Activated effector memory CD4-positive, alpha-beta T cell treated with anti-CD3 and anti-CD28 coated beads, Interleukin-2, amount 50 U/mL, for 16 hours (primary cell): ENCODE data around the gene OTOP3.

Experiments used
- DNase-seq: peaks from one replicate; pipeline ENCODE4 v3.0.0-alpha.2; 2020

Gene OTOP3

DNA sequence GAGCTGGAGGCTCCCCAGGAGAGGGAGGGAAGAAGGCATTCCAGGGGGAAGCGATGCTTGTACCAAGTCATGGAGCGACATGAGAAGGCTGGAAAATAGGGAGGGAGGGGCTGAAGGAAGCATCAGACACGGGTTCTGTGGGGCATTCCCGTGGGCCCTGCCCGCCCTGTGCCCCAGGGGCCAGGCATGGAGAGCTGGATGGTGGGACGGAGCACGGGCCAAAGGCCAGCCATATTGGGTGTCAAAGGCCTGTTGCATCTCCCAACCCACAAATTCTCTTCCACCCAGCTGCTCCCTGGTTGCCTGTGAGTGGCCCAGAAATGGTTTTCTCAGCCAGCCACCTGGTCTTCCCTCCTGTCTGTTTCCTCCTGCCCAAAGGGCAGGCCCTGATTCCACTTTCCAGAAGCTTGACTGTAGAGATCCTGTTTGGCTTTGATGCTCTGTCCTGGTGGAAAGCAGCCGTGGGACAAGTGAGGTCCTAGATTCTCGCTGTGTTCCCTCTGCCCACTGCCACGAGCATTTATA lies 54.9 kb downstream of the OTOP3 start:
- no peak for DNase-seq

DNA sequence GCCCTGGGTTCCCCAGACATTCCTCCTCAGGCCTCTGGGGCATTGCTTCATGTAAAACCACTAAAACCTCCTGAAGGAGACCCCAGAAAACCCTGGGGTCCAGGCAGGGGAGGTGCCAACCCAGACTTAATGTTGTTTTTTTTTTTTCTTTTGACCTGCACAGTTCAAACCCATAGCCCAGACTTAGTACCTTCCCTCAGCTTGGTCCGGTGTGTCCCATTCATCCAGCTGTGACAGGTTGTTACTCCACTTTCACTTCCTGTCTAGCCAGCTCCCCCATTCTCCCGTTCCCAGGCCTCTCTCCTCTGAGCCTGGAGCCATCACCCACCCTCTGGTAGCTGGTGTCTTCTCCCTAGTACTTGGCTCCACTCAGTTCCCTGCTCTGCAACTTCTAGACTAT lies 56.5 kb downstream of the OTOP3 start:
- DNase-seq: no peak

DNA sequence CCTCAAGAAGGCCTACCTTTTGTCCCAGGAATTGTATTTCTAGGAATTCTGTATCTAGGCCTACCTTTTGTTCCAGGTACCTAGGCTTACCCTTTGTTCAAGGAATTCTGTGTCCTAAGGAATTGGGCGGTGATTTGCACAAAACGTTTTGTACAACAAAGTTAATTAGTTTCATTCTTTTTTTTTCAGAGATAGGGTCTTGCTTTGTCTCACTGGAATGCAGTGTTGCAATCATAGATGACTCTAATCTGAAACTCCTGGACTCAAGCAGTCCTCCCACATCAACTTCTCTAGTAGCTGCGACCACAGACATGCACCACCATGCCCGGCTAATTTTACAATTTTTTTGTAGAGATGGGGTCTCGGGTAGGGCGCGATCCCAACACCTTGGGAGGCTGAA lies 58.7 kb downstream of the OTOP3 start:
- no peak for DNase-seq

DNA sequence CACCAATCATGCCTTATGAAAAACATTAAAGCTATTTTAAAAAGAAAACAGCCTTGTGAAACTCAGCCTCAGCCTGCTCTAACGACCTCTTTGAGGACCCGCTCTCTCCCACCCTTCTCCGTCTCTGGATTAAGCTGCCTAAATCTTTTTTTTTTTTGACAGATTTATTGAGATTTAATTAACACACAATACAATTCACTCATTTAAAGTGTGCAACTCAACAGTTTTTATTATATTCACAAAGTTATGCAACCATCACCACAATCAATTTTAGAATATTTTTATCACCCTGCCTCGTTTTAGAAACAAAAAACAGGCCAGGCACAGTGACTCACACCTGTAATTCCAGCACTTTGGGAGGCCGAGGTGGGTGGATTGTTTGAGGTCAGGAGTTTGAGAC lies 60.1 kb downstream of the OTOP3 start:
- no peak for DNase-seq

DNA sequence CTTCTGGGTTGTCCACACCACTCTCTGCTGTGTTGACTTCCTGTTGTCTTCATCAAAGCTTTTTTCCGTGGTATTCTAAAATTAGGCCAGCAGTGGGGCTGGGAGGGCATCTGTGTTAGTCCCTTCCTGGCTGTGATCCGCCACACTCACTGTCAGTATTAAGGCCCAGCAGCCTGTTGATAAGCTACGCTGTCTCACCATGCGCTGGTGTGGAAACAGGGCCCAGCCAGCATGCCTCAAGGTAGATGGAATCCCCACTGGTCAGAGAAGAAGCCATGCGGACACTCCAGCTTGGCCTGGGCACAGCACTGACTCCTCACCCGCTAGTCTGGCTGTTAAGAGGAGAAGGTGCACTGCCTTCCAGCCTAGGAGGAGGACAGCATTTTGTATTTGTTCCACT lies 63.1 kb downstream of the OTOP3 start:
- no peak for DNase-seq

DNA sequence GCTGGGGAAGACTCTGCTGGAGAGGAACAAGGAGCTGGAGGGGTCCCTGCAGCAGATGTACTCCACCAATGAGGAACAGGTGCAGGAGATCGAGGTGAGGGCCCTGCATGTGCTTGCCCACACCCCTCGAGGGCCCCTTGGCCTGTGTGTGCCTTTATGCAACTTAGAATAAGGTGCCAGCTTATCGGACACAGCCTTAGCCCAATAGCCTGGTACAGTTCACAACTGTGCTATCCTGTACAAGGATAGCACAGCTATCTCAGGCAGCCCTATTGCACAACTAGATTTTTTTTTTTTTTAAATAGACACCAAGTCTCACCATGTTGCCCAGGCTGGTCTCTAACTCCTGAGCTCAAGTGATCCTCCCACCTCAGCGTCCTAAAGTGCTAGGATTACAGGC lies 63.8 kb downstream of the OTOP3 start:
- no peak for DNase-seq
